ENCODE results near the gene ROM1. TPM values are rescaled to one million over a fixed set of nuclear protein-coding genes. Genes with fewer than 3 reads are reported as not detected.

Gene ROM1
- total RNA-seq, 1 donor from 2014 or later, result 2.0 TPM

DNA sequence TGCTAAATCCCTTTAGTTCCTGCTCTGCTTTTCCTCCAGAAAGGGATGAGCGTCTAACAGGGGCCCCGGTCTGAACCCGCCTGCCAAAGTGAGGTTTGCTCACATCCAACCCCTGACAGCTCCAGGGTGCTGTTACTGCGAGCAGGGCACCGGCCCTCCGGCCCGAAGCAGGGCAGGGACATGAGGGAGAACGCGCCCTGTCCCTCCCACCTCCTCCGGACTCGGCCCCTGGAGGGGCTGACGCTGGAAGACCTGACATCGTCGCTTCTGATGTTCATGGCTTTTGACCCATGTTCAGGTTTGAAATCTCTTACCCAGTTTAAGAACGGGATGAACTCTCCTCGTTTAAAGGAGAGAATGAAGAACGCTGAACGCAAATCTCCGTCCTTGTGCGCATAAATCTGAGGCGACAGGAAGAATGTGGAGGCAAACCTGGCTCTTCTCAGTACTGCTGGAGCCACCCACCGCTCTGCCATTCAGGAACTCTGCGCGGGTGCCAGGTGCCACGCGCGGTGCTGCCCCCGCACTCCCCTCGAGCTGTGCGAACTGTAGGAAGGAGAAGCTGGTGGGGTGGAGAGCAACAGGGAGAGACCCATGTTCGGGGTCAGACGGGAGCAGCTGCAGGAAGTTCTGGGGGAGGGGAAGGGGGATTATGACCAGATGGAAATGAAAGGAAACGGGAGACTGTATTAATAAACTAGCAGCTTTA, 38.5 kb upstream of the ROM1 start:
- no peaks in the 10 kb centered on the region for H3K27me3 ChIP-seq (ENCODE audit: low read depth)
- peaks cover 76% of the 10 kb centered on the region for H3K4me1 ChIP-seq
- intact Hi-C loops (cut with micrococcal nuclease), result no loop called here
- DNase-seq, result peak; percentile 41
- H3K9me3 ChIP-seq (replicated peaks), result no peaks in the 10 kb centered on the region
- TF ChIP-seq, protein P1, sequence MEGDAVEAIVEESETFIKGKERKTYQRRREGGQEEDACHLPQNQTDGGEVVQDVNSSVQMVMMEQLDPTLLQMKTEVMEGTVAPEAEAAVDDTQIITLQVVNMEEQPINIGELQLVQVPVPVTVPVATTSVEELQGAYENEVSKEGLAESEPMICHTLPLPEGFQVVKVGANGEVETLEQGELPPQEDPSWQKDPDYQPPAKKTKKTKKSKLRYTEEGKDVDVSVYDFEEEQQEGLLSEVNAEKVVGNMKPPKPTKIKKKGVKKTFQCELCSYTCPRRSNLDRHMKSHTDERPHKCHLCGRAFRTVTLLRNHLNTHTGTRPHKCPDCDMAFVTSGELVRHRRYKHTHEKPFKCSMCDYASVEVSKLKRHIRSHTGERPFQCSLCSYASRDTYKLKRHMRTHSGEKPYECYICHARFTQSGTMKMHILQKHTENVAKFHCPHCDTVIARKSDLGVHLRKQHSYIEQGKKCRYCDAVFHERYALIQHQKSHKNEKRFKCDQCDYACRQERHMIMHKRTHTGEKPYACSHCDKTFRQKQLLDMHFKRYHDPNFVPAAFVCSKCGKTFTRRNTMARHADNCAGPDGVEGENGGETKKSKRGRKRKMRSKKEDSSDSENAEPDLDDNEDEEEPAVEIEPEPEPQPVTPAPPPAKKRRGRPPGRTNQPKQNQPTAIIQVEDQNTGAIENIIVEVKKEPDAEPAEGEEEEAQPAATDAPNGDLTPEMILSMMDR (IDR thresholded peaks at IDR 0.05; ENCODE audit: borderline replicate concordance), result no peak
- peak overlapping the region; percentile 94 for H3K27ac ChIP-seq (replicated peaks)
- H3K4me3 ChIP-seq, result peak overlapping the region; percentile 94
- peaks cover 62% of the 10 kb centered on the region for H3K36me3 ChIP-seq

DNA sequence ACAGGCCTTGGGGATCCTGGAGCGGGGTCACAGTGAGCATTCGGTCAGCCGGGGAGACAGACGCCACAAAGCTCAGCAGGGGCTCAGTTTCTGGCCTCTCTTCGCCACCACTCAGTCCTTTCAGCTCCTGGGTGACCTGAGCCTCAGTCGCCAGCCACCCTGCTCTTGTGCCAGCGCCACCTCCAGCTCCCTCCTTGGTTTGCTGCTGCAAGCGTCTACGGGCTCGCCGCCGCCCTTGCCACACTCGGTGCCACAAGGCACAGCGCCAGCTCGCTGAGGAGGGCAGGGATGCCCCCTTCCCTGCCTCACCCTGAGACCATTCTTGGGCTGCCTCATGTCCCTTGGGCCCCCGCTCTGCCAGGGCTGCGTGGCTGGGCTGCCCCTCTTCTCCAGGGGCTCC, 37.9 kb upstream of the ROM1 start:
- H3K4me1 ChIP-seq, result peaks cover 70% of the 10 kb centered on the region
- H3K4me3 ChIP-seq, result peak overlapping the region; percentile 94
- intact Hi-C loops (cut with micrococcal nuclease), result no loop called here
- no peak for DNase-seq
- peak overlapping the region; percentile 94 for H3K27ac ChIP-seq (replicated peaks)
- peaks cover 61% of the 10 kb centered on the region for H3K36me3 ChIP-seq
- no peaks in the 10 kb centered on the region for H3K27me3 ChIP-seq (ENCODE audit: low read depth)
- TF ChIP-seq, protein P1 (IDR thresholded peaks at IDR 0.05; ENCODE audit: borderline replicate concordance), result no peak
- H3K9me3 ChIP-seq (replicated peaks), result no peaks in the 10 kb centered on the region

DNA sequence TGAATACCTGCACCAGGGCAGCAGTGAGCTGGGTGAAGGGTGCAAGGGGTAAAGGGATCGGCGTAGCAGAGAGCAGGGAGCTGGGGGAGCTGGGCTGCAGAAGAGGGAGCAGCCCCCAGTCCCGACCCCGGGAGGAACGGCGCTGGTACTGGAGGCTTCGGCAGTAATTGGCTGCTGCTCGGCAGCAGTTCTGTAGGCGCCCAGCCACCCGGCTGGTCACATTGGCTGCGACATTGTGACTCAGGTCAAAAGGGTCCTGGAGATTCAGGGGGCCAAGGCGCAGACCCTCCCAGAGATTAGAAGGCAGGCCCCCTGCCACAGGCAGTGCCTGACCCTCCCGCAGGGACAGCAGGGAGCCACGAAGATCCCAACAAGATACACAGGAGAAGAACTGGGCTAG, 37.2 kb upstream of the ROM1 start:
- Histone ChIP-seq H3K4me1 (peaks cover 65% of the 10 kb centered on the region), H3K27me3 (ENCODE audit: low read depth) (no peaks in the 10 kb centered on the region), H3K27ac (replicated peaks) (peak overlapping the region; percentile 94), H3K36me3 (peaks cover 57% of the 10 kb centered on the region), H3K9me3 (replicated peaks) (no peaks in the 10 kb centered on the region), H3K4me3 (peak overlapping the region; percentile 94)
- intact Hi-C loops (cut with micrococcal nuclease), result no loop called here
- DNase-seq, result no peak
- TF ChIP-seq, protein P1 (IDR thresholded peaks at IDR 0.05; ENCODE audit: borderline replicate concordance), result no peak

DNA sequence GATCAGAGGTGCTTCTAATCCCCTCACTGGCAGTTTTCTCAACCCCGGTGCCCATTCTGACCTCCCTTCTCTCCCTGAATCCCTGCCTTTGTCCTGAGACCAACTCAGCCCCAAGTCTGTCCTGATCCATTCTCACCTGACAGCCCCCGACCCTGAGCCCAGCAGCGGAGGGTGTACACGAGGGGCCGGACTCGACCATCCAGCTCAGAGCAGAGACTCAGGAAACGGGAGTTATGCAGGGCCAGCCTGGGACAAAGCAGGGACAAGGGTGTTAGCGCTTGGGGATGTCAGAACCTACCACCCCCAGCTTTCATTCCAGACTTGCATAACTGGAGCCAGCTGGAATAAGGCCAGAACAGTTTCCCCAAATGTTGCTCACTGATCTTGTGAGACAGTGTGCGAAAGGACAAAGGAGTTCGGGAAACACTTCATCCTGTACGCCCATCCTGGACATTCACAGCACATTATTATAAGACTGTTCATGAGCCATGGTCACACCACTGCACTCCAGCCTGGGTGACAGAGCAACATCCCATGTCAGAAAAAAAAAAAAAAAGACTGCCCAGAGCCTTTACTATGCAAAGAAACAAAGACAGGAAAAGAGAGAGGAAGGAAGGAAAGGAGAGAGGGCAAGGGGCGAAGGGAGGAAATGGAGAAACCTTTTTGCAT, 35.9 kb upstream of the ROM1 start:
- H3K27me3 ChIP-seq (ENCODE audit: low read depth), result no peaks in the 10 kb centered on the region
- H3K36me3 ChIP-seq, result peaks cover 56% of the 10 kb centered on the region
- intact Hi-C loops (cut with micrococcal nuclease), result no loop called here
- H3K27ac ChIP-seq (replicated peaks), result peak overlapping the region; percentile 94
- peak overlapping the region; percentile 28 for H3K4me3 ChIP-seq
- no peaks in the 10 kb centered on the region for H3K9me3 ChIP-seq (replicated peaks)
- DNase-seq, result no peak
- peaks cover 59% of the 10 kb centered on the region for H3K4me1 ChIP-seq
- TF ChIP-seq, protein P1 (IDR thresholded peaks at IDR 0.05; ENCODE audit: borderline replicate concordance), result no peak

DNA sequence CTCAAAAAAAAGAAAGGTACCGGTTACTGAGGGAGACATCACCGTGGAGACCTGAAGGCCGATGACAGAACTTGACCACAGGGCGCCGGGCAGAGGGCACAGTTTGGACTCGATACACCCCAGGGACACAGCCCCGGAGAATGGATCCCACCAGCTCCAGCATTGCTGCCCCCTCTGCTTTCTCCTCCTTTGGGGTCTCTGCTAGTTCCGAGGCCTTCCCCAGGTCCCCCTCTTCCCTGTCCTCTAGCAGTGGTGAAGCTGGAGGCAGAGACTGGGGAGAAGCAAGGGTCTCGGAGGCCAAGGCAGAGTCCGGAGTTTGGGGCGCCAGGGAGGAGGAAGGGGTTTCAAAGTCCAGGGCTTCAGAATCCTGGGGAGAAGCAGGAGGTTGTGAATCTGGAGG, 34.5 kb upstream of the ROM1 start:
- Histone ChIP-seq H3K4me1 (peaks cover 46% of the 10 kb centered on the region), H3K27ac (replicated peaks) (peak overlapping the region; percentile 94), H3K27me3 (ENCODE audit: low read depth) (no peaks in the 10 kb centered on the region), H3K36me3 (peaks cover 57% of the 10 kb centered on the region), H3K9me3 (replicated peaks) (no peaks in the 10 kb centered on the region), H3K4me3 (no peak overlapping the region)
- intact Hi-C loops (cut with micrococcal nuclease), result no loop called here
- TF ChIP-seq, protein P1 (IDR thresholded peaks at IDR 0.05; ENCODE audit: borderline replicate concordance), result no peak
- DNase-seq, result no peak
